Bone marrow (tissue), 2 donors: Measurements from ENCODE around the gene SLIT3.

Source experiments
- DNase-seq, 2 donors: peaks; one replicate each; lab custom pipeline; 2025; lab: John Stamatoyannopoulos, UW

SLIT3 gene

DNA sequence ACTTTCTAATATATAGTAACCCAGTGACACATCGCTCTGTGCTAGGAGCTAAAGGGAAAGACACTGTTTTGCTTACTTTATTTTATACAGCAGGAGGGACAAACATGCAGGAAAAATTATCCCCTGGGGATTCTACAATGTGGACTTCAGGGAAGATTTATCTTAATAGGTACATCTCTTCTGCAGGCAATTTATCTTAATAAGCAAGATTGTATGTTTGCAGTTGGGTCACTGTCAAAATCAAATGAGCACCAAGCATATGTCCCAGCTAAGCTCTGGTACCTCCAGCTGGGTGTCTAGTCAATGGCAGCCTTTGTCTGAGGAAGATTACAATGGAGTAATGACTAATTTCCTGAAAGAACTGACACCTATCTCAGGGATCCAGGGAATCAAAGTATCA lies 411.9 kb downstream of the SLIT3 start:
- no peak for DNase-seq

DNA sequence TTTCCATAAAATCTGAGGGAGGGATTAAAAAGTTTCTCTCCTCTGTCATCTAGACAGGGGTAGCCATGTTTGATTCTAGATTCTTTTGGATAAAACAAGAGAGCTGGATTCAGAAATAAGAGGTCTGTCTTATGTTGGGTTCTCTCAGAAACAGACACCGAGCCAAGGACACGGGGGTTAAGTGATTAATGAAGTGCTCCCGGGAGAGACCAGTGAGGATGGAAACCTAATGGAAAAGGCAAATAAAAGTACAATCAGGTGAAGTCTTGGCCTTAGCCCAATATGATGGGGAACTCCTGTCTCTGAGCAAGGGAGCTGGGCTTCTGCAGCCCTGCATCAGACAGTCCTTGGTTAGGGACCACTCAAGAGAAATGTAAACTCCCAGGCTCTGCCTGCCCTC lies 413.0 kb downstream of the SLIT3 start:
- DNase-seq: no peak

DNA sequence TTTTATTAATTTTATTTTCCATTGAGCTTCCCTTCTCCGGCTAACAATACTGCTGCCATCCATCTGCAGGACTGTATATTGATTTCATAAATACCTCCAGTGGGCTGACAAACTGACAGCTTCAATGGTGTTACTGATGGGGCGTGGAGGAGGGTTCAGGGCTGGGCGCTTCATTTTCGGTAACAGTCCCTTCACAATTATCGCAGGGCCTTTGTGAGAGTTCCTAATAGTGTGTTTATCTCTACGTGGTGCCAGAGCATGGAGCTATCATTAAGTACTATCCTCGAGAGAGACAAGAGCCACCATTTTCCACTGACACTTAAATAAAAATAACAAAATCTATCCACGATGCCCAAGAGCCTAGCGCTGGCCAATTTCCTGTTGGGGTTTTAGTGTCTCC lies 414.8 kb downstream of the SLIT3 start:
- no peak for DNase-seq

DNA sequence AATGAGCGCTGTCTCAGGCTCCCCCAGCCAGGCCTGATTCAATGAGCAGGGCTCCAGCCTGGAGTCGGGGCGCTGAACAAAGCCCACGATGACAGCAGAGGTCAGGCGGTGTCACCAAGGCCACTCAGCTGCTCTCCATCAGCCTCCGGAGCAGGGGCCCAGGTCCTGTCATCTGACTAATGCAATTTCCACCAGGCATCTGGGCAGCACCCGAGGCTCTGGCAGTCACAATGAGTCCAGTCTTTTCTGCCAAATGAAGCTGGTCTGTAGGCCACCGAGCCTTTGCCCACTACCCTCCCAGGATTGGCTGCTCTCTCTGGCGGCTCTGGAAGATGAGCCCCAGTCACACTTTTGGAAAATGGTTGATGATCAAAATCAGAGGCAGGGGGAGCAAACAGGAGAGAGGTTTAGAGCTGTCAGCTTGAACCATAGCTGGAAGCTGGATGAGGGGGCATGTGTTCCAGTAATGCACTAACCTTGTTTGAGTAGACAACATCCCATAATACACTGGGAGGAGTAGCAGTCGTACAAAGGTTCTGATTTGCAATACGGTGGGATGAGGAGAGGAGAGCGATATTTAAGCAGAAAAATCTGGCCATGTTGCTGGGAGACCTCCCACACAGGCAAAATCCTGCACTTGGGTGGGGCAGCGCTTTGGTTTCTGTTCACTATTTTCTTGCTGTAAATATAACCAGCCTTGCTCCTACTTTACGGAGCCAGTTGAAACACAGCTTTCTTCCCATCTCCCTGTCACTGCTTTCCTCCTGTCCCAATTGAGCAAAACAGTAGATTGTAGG lies 415.4 kb downstream of the SLIT3 start:
- no peak for DNase-seq

DNA sequence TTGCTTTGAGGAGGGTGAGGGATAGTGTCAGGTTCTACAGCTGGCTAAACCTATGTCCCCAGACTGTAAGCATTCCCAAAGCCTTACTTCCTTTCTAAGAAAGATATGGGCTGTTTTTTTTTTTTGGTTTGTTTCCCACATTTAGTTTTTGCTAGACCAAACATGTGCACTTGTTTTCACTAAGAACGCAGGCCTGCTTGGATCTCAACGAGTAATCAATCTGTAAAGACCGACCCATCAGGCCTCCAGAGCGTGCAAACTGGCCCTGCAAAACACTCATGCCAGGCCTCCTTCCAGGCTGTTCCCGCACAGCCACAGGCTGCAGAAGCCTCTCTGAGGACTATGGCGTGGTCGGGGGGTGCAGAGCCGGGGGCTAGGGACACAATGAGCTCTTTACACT lies 416.9 kb downstream of the SLIT3 start:
- DNase-seq: no peak

DNA sequence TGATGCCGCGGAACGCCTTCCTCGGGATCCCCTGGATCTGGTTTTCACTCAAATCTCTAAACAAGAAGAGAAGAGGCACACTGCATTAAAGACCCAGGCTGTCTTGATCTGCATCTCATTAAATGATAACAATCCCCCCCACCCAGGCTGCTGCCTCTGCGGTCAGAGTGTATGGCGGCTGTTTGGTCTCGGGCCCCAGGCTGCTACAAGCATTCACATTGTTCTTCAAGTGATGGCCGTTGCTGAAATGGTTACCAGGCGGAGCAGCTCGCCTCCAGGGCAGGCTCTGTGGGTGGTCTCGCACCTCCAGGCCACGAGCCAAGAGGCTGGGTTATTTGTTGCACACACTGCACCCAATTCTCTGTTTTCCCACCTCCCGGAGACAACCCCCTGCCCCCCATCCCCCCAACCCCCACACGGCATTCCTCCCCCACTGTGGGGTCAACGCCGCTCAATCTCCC lies 417.6 kb downstream of the SLIT3 start:
- DNase-seq: no peak

DNA sequence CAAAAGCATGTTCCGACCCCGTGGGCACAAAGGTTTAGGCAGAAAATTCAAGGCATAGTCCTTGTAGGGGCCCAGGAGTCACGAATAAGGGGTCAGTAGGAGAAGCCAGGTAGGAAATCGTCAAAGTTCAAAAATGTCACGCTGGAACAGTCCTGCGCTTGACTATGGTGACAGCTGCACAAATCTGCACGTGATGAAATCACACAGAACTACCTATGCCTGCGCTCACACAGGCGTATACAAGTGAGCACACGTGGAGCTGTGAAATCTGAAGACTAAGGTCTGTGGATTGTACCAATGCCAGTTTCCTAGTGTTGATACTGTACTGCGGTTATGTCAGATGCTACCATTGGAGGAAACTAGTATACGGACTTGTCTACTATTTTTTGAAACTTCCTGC lies 418.7 kb downstream of the SLIT3 start:
- no peak for DNase-seq

DNA sequence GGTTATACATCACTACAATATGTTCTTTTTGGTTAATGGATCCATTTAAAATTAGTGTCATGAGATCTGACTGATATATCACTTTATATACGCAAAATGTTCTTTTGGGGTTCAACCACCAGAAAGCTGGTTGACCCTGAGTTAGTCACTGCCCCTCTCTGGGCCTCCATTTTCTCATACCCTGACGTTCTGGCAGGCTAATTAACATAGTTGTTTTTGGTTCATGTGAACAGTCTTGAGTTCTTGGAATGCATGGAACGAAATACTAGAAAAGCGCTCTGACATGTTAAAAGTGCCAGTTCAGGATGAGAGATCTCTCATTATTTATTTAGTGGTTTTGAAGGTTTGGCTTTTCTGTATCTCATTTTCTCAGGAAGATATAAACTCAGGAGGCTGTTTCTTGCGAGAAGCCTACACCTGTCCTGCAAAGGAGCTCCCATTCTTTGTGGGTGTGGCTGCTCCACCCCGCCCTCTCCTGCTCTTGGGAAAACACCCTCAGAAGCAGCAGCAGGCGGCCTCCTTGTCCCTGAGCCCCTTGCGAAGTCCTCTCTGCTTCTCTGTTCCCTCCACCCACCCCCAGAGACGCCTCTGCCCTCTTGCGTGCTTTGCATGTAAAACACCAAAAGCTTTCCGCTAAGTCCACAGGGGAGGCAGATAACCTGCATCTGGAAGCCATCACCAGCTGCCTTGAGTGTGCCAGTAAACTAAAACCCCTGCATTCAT lies 419.4 kb downstream of the SLIT3 start:
- DNase-seq: no peak

DNA sequence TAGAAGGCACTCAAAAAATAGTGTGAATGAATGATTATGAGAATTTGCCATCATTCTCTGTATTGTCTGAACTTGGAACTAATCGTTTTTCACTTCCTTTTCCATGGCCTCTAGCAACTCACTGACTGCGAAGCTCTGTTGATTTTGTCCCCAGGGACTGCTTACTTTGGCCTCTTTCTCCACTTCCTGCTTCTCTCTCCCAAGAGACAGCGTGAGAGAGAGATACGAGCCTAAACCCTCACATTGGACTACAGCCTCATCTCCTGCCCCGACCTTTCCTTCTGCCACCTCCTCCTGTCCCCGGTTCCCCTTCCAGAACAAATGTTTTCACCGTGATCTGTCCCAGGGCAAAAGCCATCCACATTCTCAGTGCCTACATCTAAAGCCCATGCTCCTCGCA lies 421.0 kb downstream of the SLIT3 start:
- no peak for DNase-seq

DNA sequence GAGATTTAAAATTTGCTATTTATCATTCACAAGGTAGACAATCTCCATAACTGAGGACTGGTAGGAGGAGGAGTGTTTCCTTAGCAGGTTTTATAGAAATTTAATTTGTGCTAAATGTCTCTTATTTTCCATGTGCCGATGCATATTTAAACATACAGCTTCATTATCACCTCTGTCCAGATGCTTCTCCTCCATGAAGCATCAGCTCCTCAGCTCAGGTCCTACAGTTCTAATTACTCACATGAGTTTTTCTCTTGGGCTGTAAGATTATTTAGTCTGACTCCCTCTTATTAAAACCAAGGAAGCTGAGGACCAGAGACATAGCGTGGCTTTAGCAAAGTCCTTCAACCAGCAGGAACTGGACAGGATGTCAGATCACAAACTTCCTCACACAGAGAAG lies 421.6 kb downstream of the SLIT3 start:
- no peak for DNase-seq

DNA sequence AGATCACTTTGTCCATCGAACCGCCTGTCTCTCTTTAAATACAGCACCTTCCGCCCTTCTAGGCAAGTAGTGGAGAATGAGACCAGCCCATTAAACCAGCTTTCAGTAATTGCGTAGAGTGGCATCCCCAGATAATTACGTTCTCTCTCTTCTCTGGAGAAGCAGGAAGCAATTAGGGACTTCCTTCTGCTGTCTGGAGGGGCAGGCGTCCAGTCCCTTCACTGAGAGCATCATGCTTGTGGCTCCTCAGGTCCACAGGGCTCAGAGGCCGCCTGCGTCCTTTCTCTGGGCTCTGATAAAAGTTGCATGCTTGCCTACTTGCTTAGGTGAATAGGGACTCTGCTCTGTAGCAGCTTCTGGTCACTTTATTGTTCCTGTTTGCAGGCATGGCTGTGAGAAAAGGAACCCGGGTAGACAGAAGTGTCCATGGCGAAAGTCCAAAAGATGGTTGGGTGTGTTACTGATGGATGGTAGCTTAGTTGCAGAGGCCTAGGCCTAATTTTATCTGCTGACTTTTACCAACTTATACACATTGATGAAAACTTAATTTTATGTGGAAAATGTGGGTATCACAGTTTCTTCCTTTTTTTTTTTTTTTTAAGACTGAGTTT lies 422.7 kb downstream of the SLIT3 start:
- DNase-seq: no peak

DNA sequence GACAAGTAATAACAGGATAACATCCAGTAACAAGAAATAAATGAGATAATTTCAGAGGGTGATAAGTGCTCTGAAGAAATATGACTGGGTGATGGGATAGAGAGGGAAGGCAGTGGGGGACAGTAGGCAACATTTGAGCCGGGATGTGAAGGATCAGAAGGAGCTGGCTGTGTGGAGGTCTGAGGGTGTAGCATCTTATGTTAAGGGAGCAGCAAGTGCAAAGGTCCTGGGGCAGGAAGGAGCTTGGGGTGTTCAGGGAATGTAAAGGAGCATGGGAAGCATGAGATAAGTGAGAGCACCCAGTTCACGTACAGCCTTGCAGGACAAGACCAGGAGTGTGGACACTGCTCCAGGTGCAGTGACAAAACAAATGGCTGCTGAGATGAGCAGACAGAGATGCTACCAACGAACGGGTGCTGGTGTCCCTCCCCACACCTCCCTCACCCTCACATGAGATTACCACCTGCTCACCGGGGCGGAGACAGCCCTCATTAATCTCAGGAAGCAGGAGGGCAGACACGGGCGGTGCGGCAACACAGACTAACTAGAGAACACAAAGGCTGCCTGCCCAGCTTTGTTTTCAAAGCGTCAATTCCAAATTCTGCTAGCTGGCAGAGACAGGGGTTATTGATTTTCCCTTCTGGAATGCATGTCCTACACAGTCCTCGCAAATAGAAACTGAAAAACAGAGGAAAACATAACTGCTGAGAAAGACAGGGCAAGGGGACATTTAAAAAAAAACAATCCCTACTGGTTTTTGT lies 423.6 kb downstream of the SLIT3 start:
- DNase-seq: no peak

DNA sequence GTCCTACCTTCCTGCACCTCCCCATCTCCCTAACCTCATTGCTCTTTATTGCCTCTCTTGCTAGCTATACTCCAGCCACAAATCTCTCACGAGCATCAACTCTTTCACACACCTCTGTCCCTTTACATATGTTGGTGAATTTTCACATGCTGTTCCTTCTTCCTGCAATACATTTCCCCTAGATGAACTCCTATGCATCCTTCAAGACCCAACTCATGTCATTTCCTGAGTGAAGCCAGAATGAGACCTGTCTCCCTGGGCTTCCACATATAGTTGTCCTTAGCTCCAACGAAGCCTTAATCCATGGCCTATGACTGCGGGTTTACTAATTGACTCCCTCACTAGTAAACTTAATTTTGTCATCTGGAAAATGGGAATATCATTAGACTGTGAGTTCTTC lies 424.5 kb downstream of the SLIT3 start:
- no peak for DNase-seq

DNA sequence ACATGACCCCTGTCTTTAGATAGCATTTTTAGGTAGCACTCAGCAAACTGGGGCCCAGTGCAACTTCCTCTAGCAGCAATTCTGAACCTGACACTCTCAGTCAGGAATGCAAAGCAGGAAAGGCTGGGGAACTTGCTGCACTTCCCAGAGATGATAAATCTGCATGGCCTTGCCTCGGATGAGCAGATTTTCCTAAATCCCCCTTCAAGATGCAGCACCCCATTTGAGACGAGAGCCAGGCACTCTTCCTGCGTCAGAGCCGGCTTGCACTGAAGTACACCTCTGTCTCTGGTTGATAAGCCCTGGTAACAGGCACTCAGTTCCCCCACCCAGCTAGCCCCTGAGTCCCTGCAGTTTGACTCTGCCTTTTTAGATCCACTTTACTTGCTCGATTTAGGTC lies 425.1 kb downstream of the SLIT3 start:
- no peak for DNase-seq

DNA sequence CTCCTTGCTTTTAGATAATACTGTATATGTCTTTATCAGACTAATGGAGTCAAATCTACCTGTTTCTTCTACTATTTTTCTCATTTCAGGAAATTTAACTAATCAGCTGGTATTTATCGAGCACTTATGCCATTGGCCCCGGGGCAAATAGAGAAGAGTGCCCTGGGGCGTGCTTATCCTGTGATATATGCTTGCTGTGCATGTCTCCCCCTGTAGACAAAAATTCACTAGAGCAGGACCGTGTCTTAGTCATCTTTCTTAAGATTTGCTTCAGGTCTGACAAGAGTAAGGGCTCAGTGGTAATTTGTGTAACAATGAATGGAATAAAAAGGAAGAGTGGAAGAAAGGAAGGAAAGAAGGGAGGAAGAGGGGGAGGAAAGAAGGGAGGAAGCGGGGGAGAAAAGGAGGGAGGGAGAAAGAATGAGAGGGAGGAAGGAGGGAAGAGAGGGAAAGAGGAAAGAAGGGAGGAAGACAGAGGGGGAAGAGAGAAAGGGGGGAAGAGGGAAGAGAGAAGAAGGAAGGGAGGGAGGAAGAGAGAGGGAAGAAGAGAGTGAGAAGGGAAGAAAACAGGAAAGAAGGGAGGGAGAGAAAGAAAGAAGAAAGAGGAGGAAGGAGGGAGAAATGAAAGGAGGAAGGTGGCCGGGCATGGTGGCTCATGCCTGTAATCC lies 426.1 kb downstream of the SLIT3 start:
- no peak for DNase-seq

DNA sequence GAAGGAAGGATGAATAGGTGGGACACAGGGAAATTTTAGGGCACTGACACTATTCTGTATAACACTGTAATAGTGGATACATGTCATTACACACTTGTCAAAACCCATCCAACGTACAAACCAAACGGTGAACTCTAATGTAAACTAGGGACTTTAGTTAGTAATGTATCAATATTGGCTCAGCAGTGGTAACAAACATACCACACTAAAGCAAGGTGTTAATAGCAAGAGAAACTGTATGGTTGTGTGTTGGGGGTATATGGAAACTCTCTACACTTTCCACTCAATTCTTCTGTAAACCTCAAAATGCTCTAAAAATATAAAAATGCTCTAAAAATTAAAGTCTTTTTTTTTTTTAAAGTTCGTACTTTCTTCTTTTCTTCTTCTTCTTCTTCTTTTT lies 428.7 kb downstream of the SLIT3 start:
- no peak for DNase-seq

DNA sequence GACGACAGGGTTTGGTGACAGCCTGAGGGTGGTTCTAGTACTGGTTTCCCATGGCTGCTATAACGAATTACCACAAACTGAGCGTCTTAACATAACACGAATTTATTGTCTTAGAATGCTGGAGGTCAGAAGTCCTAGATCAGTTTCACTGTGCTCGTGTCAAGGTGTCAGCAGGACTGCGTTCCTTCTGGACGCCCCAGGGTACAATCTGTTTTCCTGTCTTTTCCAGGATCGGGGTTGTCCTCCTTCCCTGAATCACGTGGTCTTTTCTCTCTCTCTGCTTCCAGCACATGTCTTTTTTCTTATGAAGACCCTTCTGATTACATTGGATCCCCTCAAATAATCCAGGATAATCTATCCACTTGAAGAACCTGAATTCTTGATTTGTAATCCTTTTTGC lies 430.0 kb downstream of the SLIT3 start:
- no peak for DNase-seq

DNA sequence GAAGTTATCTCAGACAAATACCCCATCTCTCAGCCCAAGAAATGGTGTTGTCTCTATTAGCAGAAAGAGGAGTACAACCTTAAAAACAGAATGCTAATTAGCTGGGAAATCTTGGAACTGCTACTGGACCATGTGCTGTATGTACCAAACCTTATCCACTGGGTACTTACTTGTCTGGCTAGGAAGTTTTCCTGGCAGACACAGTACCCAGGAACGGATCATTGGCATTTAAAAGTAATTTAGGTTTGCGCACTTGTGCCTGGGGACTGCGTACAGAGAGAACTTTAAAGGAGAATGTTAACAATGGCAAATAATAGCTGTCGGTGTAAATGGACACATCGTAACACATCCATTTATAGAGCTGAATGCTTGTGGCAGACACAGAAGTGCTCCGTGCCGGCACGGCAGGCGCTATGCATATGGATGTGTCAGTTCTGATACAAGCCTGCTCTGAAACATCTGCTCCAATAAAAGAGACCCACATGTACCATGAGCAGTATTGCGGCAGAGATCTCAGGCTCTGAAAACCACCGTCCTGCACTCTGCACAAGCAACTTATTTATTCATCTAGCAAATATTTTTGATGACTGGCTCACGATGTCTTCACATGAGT lies 431.2 kb downstream of the SLIT3 start:
- no peak for DNase-seq

DNA sequence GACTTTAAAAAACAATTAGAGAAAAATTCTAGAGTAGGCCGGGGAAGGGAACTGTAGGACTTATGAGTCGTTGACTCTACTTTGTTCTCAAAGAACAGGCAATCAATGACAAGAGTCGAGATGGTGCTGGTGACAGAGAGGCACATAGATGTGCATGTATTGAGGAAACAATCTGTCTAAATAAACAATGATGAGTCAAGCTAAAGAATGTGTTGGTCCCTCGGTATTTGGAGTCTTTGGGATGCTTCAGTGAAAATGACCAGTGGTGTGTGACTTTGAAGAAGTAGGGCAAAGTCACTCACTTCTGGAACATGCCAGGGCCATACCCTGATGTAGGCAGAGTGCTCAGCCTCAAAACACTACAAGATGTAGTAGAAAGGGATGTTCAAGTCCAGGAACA lies 433.7 kb downstream of the SLIT3 start:
- no peak for DNase-seq

DNA sequence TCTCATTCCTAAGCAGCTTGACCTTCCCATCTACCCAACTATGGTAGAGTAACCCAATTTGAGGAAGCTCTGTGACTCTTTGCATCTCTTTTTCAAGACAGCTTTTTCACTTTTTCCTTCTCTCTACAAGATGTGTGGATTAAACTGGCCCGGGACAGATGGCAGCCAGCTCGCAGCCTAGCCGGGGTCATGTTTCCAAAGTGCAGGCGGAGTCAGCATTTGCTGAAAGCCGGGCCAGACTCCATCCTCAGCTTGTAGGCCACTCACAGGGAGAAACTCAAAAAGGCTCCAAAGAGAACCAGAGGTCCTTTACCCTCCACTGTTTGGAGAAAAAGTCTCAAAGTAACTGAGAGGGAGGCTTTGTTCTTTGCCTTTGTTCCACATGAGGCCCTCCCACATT lies 435.0 kb downstream of the SLIT3 start:
- no peak for DNase-seq

DNA sequence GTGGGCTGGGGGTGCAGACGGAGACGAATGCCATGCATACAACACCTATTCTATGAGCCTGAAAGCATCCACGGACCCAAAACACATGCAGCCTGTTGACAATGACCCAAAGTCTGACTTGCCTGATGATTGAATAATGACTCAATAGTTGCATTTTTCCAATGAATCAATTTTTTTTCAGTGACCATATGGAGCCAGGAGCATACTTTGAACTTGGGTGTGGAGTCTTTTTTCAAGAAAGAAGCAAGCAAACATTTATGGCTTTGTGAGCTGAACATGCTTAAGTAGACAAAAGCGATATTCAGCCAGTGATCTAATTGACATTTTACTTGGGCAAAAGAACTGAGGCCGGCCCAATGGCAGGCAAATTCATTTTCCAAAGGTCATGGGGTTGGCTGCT lies 437.9 kb downstream of the SLIT3 start:
- DNase-seq: no peak

DNA sequence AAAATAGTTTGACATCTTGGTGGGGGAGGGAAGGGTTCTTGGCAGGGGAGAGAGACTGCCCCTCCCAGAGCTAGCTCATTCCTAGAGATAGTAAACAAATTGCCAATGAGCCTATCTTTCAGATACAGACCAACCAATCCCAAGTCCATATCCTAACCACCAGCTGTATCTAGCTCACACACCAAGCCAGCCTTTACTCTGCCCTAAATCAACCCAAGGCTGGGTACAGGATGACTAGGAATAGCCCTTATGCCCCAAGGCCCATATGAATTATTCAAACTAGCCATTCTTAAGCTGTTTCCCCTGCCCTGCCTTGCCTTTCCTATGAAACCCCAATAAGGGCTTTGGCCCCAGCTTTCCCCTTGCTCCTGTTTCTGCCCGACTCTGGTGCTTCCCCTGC lies 440.4 kb downstream of the SLIT3 start:
- DNase-seq: no peak
